ENCODE results near the gene EFEMP2.

The EFEMP2 gene

DNA sequence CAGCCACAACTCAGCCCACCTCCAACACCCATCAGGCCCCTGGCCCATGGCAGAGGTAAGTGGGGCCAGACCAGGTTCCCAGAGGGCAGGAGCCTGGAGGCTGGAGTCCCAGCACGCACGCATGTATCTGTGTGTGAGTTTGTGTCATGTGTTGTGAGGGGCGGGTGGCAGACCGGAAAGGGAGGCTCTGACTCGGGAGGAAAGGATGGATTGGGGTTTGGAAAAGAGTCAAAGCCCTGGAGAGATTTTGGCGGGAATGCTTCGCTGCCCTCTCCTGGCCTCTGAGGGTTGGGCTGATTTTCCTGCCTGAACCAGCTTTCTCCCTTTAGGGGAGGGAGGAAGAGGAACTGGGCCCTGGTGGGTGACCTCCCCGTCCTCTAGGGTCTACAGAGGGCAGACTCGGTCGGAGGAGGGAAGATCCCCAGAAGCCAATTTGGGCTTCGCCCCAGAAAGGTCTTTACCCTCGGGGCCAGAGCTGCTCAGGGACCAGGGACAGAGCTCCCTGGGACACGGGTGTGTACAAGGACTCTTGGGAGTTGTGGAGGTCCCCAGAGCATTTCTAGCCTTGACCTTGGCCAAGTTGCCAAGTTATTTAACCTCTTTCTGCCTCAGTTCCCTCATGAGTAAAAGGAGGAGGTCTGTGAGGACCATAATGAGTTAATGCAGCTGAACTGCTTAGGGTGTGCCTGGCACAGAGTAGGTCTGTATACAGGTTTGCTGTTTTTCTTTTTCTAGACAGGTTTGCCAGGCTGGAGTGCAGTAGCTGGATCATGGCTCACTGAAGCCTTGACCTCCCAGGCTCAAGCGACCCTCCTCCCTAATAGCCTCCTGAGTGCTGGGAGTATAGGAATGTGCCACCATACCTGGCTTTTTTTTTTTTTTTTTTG is 39.3 kb upstream of the EFEMP2 start:
- ATAC-seq, result peak; percentile 35
- TF ChIP-seq TCF4 (CRISPR knock-in tag; IDR thresholded peaks at IDR 0.05; ENCODE audit: borderline replicate concordance), result no peak
- 0 out of 2 replicates have a peak, but pooled peaks have one; percentile 27 for TF ChIP-seq ZNF70 (CRISPR knock-in tag; IDR thresholded peaks at IDR 0.05)

DNA sequence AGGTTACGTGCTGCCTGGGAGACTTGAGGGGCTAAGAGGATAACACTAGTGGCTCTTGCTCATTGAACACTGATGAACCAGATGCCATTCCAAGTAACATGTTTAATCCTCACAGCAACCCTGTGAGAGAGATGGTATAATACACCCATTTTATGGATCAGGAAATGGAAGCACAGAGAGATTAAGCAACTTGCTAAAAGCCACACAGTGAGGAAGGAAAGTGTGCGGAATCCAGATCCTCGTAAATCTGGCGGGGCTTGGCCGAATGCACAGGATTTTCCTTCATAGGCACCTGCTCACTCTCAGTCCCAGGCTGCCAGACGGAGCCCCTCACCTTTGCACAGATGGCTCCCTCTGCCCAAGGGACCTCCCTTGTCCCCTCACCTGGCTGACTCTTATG is 35.3 kb upstream of the EFEMP2 start:
- no peak for ATAC-seq

DNA sequence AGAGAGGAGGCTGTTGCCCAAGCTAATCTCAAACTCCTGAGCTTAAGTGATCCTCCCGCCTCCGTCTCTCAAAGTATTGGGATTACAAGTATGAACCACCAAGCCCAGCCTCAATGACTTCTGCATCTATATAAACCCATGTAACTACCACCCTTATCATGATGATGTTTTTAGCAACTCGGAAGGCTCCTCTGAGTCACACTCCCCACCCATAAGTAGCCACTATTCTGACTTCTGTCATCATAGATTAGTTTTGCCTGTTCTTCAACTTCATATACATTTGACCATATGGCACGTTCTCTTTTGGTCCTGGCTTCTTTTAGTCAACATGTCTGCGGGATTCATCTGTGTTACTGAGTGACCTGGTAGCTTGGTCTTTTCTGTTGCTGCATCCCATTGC is 34.0 kb upstream of the EFEMP2 start:
- ATAC-seq, result no peak
- TF ChIP-seq GLIS3 (CRISPR knock-in tag; IDR thresholded peaks at IDR 0.05) (no peak), ZFP30 (CRISPR knock-in tag; IDR thresholded peaks at IDR 0.05) (no peak), BACH2 (CRISPR knock-in tag; IDR thresholded peaks at IDR 0.05; ENCODE audit: borderline replicate concordance) (no peak), OSR1 (CRISPR knock-in tag; IDR thresholded peaks at IDR 0.05) (no peak), SNAI2 (CRISPR knock-in tag; IDR thresholded peaks at IDR 0.05) (no peak), CSDC2 (CRISPR knock-in tag; IDR thresholded peaks at IDR 0.05) (no peak), TOX (CRISPR knock-in tag; IDR thresholded peaks at IDR 0.05; ENCODE audit: borderline replicate concordance) (no peak), ZC3H10 (CRISPR knock-in tag; IDR thresholded peaks at IDR 0.05) (no peak), ESRRG (CRISPR knock-in tag; IDR thresholded peaks at IDR 0.05) (no peak)
- TF ChIP-seq, protein P1, sequence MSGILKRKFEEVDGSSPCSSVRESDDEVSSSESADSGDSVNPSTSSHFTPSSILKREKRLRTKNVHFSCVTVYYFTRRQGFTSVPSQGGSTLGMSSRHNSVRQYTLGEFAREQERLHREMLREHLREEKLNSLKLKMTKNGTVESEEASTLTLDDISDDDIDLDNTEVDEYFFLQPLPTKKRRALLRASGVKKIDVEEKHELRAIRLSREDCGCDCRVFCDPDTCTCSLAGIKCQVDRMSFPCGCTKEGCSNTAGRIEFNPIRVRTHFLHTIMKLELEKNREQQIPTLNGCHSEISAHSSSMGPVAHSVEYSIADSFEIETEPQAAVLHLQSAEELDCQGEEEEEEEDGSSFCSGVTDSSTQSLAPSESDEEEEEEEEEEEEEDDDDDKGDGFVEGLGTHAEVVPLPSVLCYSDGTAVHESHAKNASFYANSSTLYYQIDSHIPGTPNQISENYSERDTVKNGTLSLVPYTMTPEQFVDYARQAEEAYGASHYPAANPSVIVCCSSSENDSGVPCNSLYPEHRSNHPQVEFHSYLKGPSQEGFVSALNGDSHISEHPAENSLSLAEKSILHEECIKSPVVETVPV (CRISPR knock-in tag; IDR thresholded peaks at IDR 0.05), result no peak
- TF ChIP-seq, protein P2, sequence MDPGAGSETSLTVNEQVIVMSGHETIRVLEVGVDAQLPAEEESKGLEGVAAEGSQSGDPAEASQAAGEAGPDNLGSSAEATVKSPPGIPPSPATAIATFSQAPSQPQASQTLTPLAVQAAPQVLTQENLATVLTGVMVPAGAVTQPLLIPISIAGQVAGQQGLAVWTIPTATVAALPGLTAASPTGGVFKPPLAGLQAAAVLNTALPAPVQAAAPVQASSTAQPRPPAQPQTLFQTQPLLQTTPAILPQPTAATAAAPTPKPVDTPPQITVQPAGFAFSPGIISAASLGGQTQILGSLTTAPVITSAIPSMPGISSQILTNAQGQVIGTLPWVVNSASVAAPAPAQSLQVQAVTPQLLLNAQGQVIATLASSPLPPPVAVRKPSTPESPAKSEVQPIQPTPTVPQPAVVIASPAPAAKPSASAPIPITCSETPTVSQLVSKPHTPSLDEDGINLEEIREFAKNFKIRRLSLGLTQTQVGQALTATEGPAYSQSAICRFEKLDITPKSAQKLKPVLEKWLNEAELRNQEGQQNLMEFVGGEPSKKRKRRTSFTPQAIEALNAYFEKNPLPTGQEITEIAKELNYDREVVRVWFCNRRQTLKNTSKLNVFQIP (CRISPR knock-in tag; IDR thresholded peaks at IDR 0.05; ENCODE audit: borderline replicate concordance, low read depth), result no peak

More for the DNA sequence above, 35.3 kb upstream of the EFEMP2 start:
- TF ChIP-seq RARB (CRISPR knock-in tag; IDR thresholded peaks at IDR 0.05), result no peak

DNA sequence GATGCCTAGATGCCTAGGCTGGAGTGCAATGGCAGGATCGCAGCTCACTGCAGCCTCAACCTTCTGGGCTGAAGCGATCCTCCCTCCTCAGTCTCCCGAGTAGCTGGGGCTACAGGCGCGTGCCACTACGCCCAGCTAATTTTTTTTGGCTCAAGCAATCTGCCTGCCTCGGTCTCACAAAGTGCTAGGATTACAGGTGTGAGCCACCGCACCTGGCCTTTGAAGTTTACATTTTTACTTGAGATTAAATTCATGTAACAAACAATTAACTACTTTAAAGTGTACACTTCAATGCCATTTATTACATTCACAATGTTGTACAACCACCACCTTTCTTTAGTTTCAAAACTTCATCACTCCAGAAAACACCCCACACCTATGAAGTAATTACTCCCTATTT is 31.1 kb upstream of the EFEMP2 start:
- no peak for TF ChIP-seq GLIS3 (CRISPR knock-in tag; IDR thresholded peaks at IDR 0.05)
- no peak for TF ChIP-seq CSDC2 (CRISPR knock-in tag; IDR thresholded peaks at IDR 0.05)
- TF ChIP-seq, protein P3, sequence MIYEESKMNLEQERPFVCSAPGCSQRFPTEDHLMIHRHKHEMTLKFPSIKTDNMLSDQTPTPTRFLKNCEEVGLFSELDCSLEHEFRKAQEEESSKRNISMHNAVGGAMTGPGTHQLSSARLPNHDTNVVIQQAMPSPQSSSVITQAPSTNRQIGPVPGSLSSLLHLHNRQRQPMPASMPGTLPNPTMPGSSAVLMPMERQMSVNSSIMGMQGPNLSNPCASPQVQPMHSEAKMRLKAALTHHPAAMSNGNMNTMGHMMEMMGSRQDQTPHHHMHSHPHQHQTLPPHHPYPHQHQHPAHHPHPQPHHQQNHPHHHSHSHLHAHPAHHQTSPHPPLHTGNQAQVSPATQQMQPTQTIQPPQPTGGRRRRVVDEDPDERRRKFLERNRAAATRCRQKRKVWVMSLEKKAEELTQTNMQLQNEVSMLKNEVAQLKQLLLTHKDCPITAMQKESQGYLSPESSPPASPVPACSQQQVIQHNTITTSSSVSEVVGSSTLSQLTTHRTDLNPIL (CRISPR knock-in tag; IDR thresholded peaks at IDR 0.05; ENCODE audit: low read depth), result no peak
- no peak for TF ChIP-seq BACH2 (CRISPR knock-in tag; IDR thresholded peaks at IDR 0.05; ENCODE audit: borderline replicate concordance)
- no peak for TF ChIP-seq ARNTL (CRISPR knock-in tag; IDR thresholded peaks at IDR 0.05; ENCODE audit: borderline replicate concordance, low read depth)
- TF ChIP-seq TOX (CRISPR knock-in tag; IDR thresholded peaks at IDR 0.05; ENCODE audit: borderline replicate concordance), result no peak
- TF ChIP-seq ZFP30 (CRISPR knock-in tag; IDR thresholded peaks at IDR 0.05), result no peak
- no peak for TF ChIP-seq ZNF70 (CRISPR knock-in tag; IDR thresholded peaks at IDR 0.05)
- TF ChIP-seq SNAI2 (CRISPR knock-in tag; IDR thresholded peaks at IDR 0.05), result no peak
- TF ChIP-seq, protein P2 (CRISPR knock-in tag; IDR thresholded peaks at IDR 0.05; ENCODE audit: borderline replicate concordance, low read depth), result no peak
- TF ChIP-seq RARB (CRISPR knock-in tag; IDR thresholded peaks at IDR 0.05), result no peak
- TF ChIP-seq, protein P4, sequence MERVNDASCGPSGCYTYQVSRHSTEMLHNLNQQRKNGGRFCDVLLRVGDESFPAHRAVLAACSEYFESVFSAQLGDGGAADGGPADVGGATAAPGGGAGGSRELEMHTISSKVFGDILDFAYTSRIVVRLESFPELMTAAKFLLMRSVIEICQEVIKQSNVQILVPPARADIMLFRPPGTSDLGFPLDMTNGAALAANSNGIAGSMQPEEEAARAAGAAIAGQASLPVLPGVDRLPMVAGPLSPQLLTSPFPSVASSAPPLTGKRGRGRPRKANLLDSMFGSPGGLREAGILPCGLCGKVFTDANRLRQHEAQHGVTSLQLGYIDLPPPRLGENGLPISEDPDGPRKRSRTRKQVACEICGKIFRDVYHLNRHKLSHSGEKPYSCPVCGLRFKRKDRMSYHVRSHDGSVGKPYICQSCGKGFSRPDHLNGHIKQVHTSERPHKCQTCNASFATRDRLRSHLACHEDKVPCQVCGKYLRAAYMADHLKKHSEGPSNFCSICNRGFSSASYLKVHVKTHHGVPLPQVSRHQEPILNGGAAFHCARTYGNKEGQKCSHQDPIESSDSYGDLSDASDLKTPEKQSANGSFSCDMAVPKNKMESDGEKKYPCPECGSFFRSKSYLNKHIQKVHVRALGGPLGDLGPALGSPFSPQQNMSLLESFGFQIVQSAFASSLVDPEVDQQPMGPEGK (CRISPR knock-in tag; IDR thresholded peaks at IDR 0.05; ENCODE audit: borderline replicate concordance), result no peak
- ATAC-seq, result no peak
